Measurements from ENCODE around the gene P2RX1.

P2RX1 gene

GRCh38 chr17:3915995-3916696 is at the start of gene P2RX1:
P2RX1 (minus strand) TSS chr17:3916465; CDS start chr17:3916225, 240 bp downstream.
- TF ChIP-seq CTCF (IDR thresholded peaks at IDR 0.05), result no peak
- peak within 1 kb of the TSS; percentile 80 to 92 for H3K27ac ChIP-seq
- H3K4me3 ChIP-seq, result peak within 1 kb of the TSS; percentile 49
- DNase-seq (ENCODE audit: low spot score), result peak; percentile 79

GRCh38 chr17:3965118-3965800 is 49.0 kb upstream of the P2RX1 start:
- peak overlapping the region; percentile 77 for H3K4me3 ChIP-seq
- TF ChIP-seq CTCF (IDR thresholded peaks at IDR 0.05), result no peak
- no peak for DNase-seq (ENCODE audit: low spot score)

GRCh38 chr17:3964203-3965117 is 48.2 kb upstream of the P2RX1 start, which contains the start of gene ATP2A3:
ATP2A3 (minus strand) TSS chr17:3964437; CDS start chr17:3964291, 146 bp downstream.
- Histone ChIP-seq H3K27ac (peak within 1 kb of the TSS; percentile 78 to 79), H3K4me3 (peak within 1 kb of the TSS; percentile 77)
- no peak for DNase-seq (ENCODE audit: low spot score)
- no peak for TF ChIP-seq CTCF (IDR thresholded peaks at IDR 0.05)

More at GRCh38 chr17:3965118-3965800, 49.0 kb upstream of the P2RX1 start:
- peak overlapping the region; percentile 78 to 79 for H3K27ac ChIP-seq

GRCh38 chr17:3963237-3964201 is 47.3 kb upstream of the P2RX1 start:
- Histone ChIP-seq H3K4me3 (peak overlapping the region; percentile 77), H3K27ac (peak overlapping the region; percentile 39 to 79)
- TF ChIP-seq CTCF (IDR thresholded peaks at IDR 0.05), result no peak
- DNase-seq (ENCODE audit: low spot score), result no peak

- Histone ChIP-seq H3K4me3 (peak overlapping the region; percentile 77), H3K27ac (peak overlapping the region; percentile 13 to 79)
- no peak for DNase-seq (ENCODE audit: low spot score)
- no peak for TF ChIP-seq CTCF (IDR thresholded peaks at IDR 0.05)
These were observed 46.6 kb upstream of the P2RX1 start for GRCh38 chr17:3962965-3963236.
